H1 (cell line): ENCODE results near the gene C3orf62. TPM values are rescaled to one million over a fixed set of nuclear protein-coding genes. Genes with fewer than 3 reads are reported as not detected.

Experiments
- ATF2 ChIP-seq: IDR thresholded peaks from 2 replicates; pipeline ENCODE4 v1.6.1; 2012; ENCODE audit warnings: low read length, inconsistent platforms
- BACH1 ChIP-seq: IDR thresholded peaks from 2 replicates; pipeline ENCODE4 v1.6.1; 2012; ENCODE audit warnings: low read length, improper control_type of control experiment
- CBX5 ChIP-seq: fragments of 300-800, 300-1000 bp; sonication (generic); IDR thresholded peaks from 2 replicates; pipeline ENCODE4 v1.7.1; 2016; ENCODE audit warnings: antibody characterized with exemption, low read length, low read depth
- CTCF ChIP-seq, 3 experiments: IDR thresholded peaks; 1 replicate in 2 of 3; 2 replicates in 1 of 3; pipeline versions ENCODE4 v1.5.1 to v1.6.1; 2011; ENCODE audit warnings: low read length in 3 of 3, mild to moderate bottlenecking in 3 of 3, inconsistent platforms in 2 of 3, low read depth in 1 of 3, moderate library complexity in 1 of 3; ENCODE audit not compliant: insufficient read depth in 1 of 3; ENCODE audit errors: control extremely low read depth in 1 of 3
- GTF2F1 ChIP-seq: IDR thresholded peaks from 2 replicates; pipeline ENCODE4 v1.6.1; 2012; ENCODE audit warnings: low read depth, low read length, improper control_type of control experiment, borderline replicate concordance
- RXRA ChIP-seq: IDR thresholded peaks from 2 replicates; pipeline ENCODE4 v1.6.1; 2011; ENCODE audit warnings: low read depth, mild to moderate bottlenecking, low read length, moderate library complexity; ENCODE audit not compliant: insufficient read depth
- SIX5 ChIP-seq: IDR thresholded peaks from 2 replicates; pipeline ENCODE4 v1.6.1; 2011; ENCODE audit warnings: mild to moderate bottlenecking, low read depth, low read length
- SP4 ChIP-seq: IDR thresholded peaks from 2 replicates; pipeline ENCODE4 v1.6.1; 2012; ENCODE audit warnings: low read length, inconsistent platforms
- polyA plus RNA-seq, 7 experiments: library from polyadenylated mRNA; depleted of rRNA in 3 of 7; stranded (reverse) in 5 of 7; unstranded in 2 of 7; fragments of >200 nt in 5 of 7; fragments of 200-250 nt in 2 of 7; gene quantifications; 1 replicate in 5 of 7; 2 replicates in 1 of 7; 4 replicates in 1 of 7; pipeline versions ENCODE4 v1.2.1 to v1.2.3, GENCODE V29; 2011 to 2013; ENCODE audit warnings: missing spikeins in 2 of 7, mixed read lengths in 2 of 7
- total RNA-seq: library from RNA; stranded (reverse); fragmentation: NEBNext Ultra II Directional; extraction: Animal tissue kit (Norgen Biotek cat#: 25700); gene quantifications from 2 replicates; pipeline ENCODE4 v1.2.1, GENCODE V29; 2021

Gene C3orf62
- total and polyA plus RNA-seq, 2 of the 8 experiments (the other 6 are each of a cell fraction or from before 2014, with no cell fraction given) = 1.1 to 3.0 TPM

- TF ChIP-seq ATF2 (no peak), GTF2F1 (no peak), CTCF (IDR thresholded peaks at IDR 0.05; ENCODE audit: control extremely low read depth in 1 of 3, insufficient read depth in 1 of 3, low read depth in 1 of 3, low read length in 3 of 3) (no peak), SP4 (no peak), BACH1 (no peak), RXRA (no peak), SIX5 (no peak), CBX5 (no peak)
These were observed 21.9 kb downstream of the C3orf62 start (continued) for GRCh38 chr3:49255112-49255511.
